HepG2 (cell line): ENCODE data around the gene WDR54. TPM values are rescaled to one million over a fixed set of nuclear protein-coding genes. Genes with fewer than 3 reads are reported as not detected.

Experiments used
- ATAC-seq: fragments of 200-7000 bp; cut with Tn5 transposase; 3 replicates; pipeline ENCODE4 v1.9.1; 2020; ENCODE audit warnings: mild to moderate bottlenecking, moderate library complexity
- BruUV-seq: library from RNA; stranded (reverse); fragments of 400-500 nt; replicated peaks from 2 replicates; lab custom pipeline; 2021; lab: Mats Ljungman, UMichigan
- CTCF ChIA-PET: fragments of 300-600 bp; formaldehyde crosslinking; extraction: SDS; loops from one replicate; lab custom pipeline; 2021; ENCODE audit warnings: low total read pairs, inconsistent platforms, low intra/inter-chr PET ratio; lab: Yijun Ruan, JAX
- POLR2A ChIA-PET: fragments of 350-600 bp; sonication (Branson Sonifier 250); formaldehyde crosslinking; loops from one replicate; lab custom pipeline; 2020; ENCODE audit warnings: antibody characterized with exemption, inconsistent platforms; lab: Yijun Ruan, JAX
- DNase-seq: peaks from one replicate; pipeline ENCODE4 v3.0.0-alpha.2; 2015; ENCODE audit warnings: low spot score
- FAIRE-seq: peaks from 3 replicates; lab custom pipeline; 2011; peaks lifted over from hg19 to GRCh38; lab: Jason Lieb, UNC
- H2AFZ ChIP-seq: one replicate; pipeline ENCODE4 v1.6.1; 2011; ENCODE audit warnings: low read length, inconsistent platforms
- H3K27ac ChIP-seq: fragments of 300-600 bp; 3 replicates; pipeline ENCODE4 v1.8.0; 2011; ENCODE audit warnings: mixed run types, mild to moderate bottlenecking, mixed read lengths, low read length, inconsistent platforms; ENCODE audit not compliant: insufficient read depth; ENCODE audit errors: extremely low read length
- H3K27me3 ChIP-seq, 2 experiments: fragments of 200-600 bp in 1 of 2; 2 replicates in 1 of 2; 3 replicates in 1 of 2; pipeline versions ENCODE4 v1.6.0 to v1.8.0; 2011; ENCODE audit warnings: low read length in 2 of 2, mild to moderate bottlenecking in 2 of 2, moderate library complexity in 2 of 2, inconsistent platforms in 1 of 2; ENCODE audit not compliant: insufficient read depth in 2 of 2, control insufficient read depth in 1 of 2
- H3K36me3 ChIP-seq, 2 experiments: fragments of 200-600 bp in 1 of 2; replicated peaks in 1 of 2; 2 replicates in 1 of 2; 3 replicates in 1 of 2; pipeline versions ENCODE4 v1.5.1 to v1.8.0; 2011; ENCODE audit warnings: low read length in 2 of 2, inconsistent platforms in 1 of 2; ENCODE audit not compliant: insufficient read depth in 2 of 2, control insufficient read depth in 1 of 2
- H3K4me1 ChIP-seq: 2 replicates; pipeline ENCODE4 v1.5.1; 2012; ENCODE audit warnings: low read length, inconsistent platforms; ENCODE audit not compliant: insufficient read depth
- H3K4me2 ChIP-seq: 2 replicates; pipeline ENCODE4 v1.6.0; 2011; ENCODE audit warnings: low read depth, low read length, inconsistent platforms
- H3K4me3 ChIP-seq, 3 experiments: fragments of 200-600 bp in 1 of 3; sonication (generic), shearing (Covaris generic) in 1 of 3; replicated peaks in 1 of 3; 2 replicates each; pipeline ENCODE4 v1.5.1; 2011 to 2016; ENCODE audit warnings: low read length in 3 of 3, inconsistent platforms in 2 of 3, low read depth in 2 of 3, mild to moderate bottlenecking in 2 of 3, control low read depth in 1 of 3, mixed read lengths in 1 of 3; ENCODE audit not compliant: insufficient read depth in 1 of 3
- H3K79me2 ChIP-seq: one replicate; pipeline ENCODE4 v1.6.1; 2011; ENCODE audit warnings: low read length, inconsistent platforms; ENCODE audit not compliant: insufficient read depth
- H3K9ac ChIP-seq: 2 replicates; pipeline ENCODE4 v1.6.0; 2011; ENCODE audit warnings: mild to moderate bottlenecking, low read depth, low read length, inconsistent platforms; ENCODE audit not compliant: insufficient read depth
- H3K9me3 ChIP-seq: 2 replicates; pipeline ENCODE4 v1.5.1; 2012; ENCODE audit warnings: mild to moderate bottlenecking, low read length
- H4K20me1 ChIP-seq: 2 replicates; pipeline ENCODE4 v1.6.0; 2011; ENCODE audit warnings: inconsistent platforms, mild to moderate bottlenecking, low read length, moderate library complexity; ENCODE audit not compliant: insufficient read depth
- AKAP8 ChIP-seq: sonication (generic); formaldehyde crosslinking; IDR thresholded peaks from 2 replicates; pipeline ENCODE4 v1.5.1; 2020; ENCODE audit warnings: mild to moderate bottlenecking, missing genetic modification reagents
- ATF4 ChIP-seq, 2 experiments: fragments of 450-650 bp in 1 of 2; sonication (generic) in 1 of 2; formaldehyde crosslinking; IDR thresholded peaks; 2 replicates each; pipeline versions ENCODE4 v1.5.0 to v1.8.0; 2020 to 2022; ENCODE audit warnings: mild to moderate bottlenecking in 1 of 2, missing genetic modification reagents in 1 of 2
- ATRX ChIP-seq: sonication (generic); formaldehyde crosslinking; IDR thresholded peaks from 2 replicates; pipeline ENCODE4 v1.4.0; 2020; ENCODE audit warnings: missing genetic modification reagents, borderline replicate concordance
- CEBPB ChIP-seq: IDR thresholded peaks from 2 replicates; pipeline ENCODE4 v1.6.1; 2011; ENCODE audit warnings: low read depth, low read length, improper control_type of control experiment, borderline replicate concordance
- CEBPG ChIP-seq: IDR thresholded peaks from 2 replicates; pipeline ENCODE4 v1.6.1; 2016
- ELF4 ChIP-seq: sonication (generic); formaldehyde crosslinking; IDR thresholded peaks from 2 replicates; pipeline ENCODE4 v1.5.0; 2020; ENCODE audit warnings: missing genetic modification reagents, mild to moderate bottlenecking, moderate library complexity, borderline replicate concordance
- HOXD1 ChIP-seq: sonication (generic); formaldehyde crosslinking; IDR thresholded peaks from 2 replicates; pipeline ENCODE4 v1.5.0; 2020; ENCODE audit warnings: missing genetic modification reagents
- KDM4B ChIP-seq: sonication (generic); formaldehyde crosslinking; IDR thresholded peaks from 2 replicates; pipeline ENCODE4 v1.4.0; 2020; ENCODE audit warnings: missing genetic modification reagents
- KLF15 ChIP-seq: sonication (generic); formaldehyde crosslinking; IDR thresholded peaks from 2 replicates; pipeline ENCODE4 v1.8.1; 2023; ENCODE audit warnings: borderline replicate concordance, mild to moderate bottlenecking, inconsistent platforms, missing genetic modification reagents, mixed read lengths
- MTA1 ChIP-seq: sonication (generic); formaldehyde crosslinking; IDR thresholded peaks from 2 replicates; pipeline ENCODE4 v1.4.0; 2020; ENCODE audit warnings: missing genetic modification reagents, mild to moderate bottlenecking, borderline replicate concordance
- TBX3 ChIP-seq: fragments of 450-650 bp; IDR thresholded peaks from 2 replicates; pipeline ENCODE4 v1.6.1; 2017; ENCODE audit warnings: antibody characterized with exemption, mild to moderate bottlenecking, inconsistent platforms, borderline replicate concordance
- TSC22D2 ChIP-seq: sonication (generic); formaldehyde crosslinking; IDR thresholded peaks from 2 replicates; pipeline ENCODE4 v1.5.1; 2020; ENCODE audit warnings: missing genetic modification reagents, mild to moderate bottlenecking, borderline replicate concordance
- ZBTB34 ChIP-seq: sonication (generic); formaldehyde crosslinking; IDR thresholded peaks from 2 replicates; pipeline ENCODE4 v1.8.0; 2022; ENCODE audit warnings: mild to moderate bottlenecking, missing genetic modification reagents
- ZBTB4 ChIP-seq: sonication (generic); formaldehyde crosslinking; IDR thresholded peaks from 2 replicates; pipeline ENCODE4 v1.4.0; 2020; ENCODE audit warnings: missing genetic modification reagents, mild to moderate bottlenecking, borderline replicate concordance
- ZNF253 ChIP-seq: sonication (generic); formaldehyde crosslinking; IDR thresholded peaks from 2 replicates; pipeline ENCODE4 v1.8.0; 2022; ENCODE audit warnings: mild to moderate bottlenecking, missing genetic modification reagents, borderline replicate concordance
- ZNF263 ChIP-seq: sonication (generic); formaldehyde crosslinking; IDR thresholded peaks from 2 replicates; pipeline ENCODE4 v1.4.0; 2020; ENCODE audit warnings: missing genetic modification reagents
- ZNF503 ChIP-seq: sonication (generic); formaldehyde crosslinking; IDR thresholded peaks from 2 replicates; pipeline ENCODE4 v1.4.0; 2020; ENCODE audit warnings: missing genetic modification reagents
- ZNF562 ChIP-seq: sonication (generic); formaldehyde crosslinking; IDR thresholded peaks from 2 replicates; pipeline ENCODE4 v1.8.0; 2022; ENCODE audit warnings: missing genetic modification reagents, borderline replicate concordance
- WGBS: methylation state at CpG from one replicate; pipeline ENCODE4 v1.1.6; 2017; ENCODE audit warnings: low lambda C conversion rate; 5-methylcytosine and 5-hydroxymethylcytosine counted together
- in situ Hi-C: cut with HindIII; loops from 2 replicates; pipeline ENCODE4 v1.10.0; 2017; ENCODE audit warnings: low pct_unique_long_range_greater_than_20kb; ENCODE audit not compliant: extremely low pct_ligation_motif_present
- intact Hi-C: fragments of 100-400 bp; cut with micrococcal nuclease; formaldehyde crosslinking; loops from one replicate; pipeline ENCODE4 v1.10.0; 2022; ENCODE audit not compliant: unreplicated experiment
- polyA plus RNA-seq, 8 experiments: library from polyadenylated mRNA; depleted of rRNA in 3 of 8; stranded (reverse) in 7 of 8; unstranded in 1 of 8; fragments of >200 nt; fragmentation: Illumina TruSeq in 4 of 8; extraction: Trizol in 4 of 8; gene quantifications; 2 replicates each; pipeline versions ENCODE4 v1.2.1 to v1.2.3, GENCODE V29; 2011 to 2016; ENCODE audit warnings: low read depth in 4 of 8, missing spikeins in 1 of 8, mixed read lengths in 1 of 8; ENCODE audit not compliant: insufficient read depth in 1 of 8
- total RNA-seq, 5 experiments: library from RNA; depleted of rRNA; stranded (reverse); fragments of >200 nt; fragmentation: Illumina TruSeq; extraction: Trizol; gene quantifications; 2 replicates each; pipeline ENCODE4 v1.2.3, GENCODE V29; 2016; ENCODE audit warnings: low read depth in 1 of 5

WDR54 gene
- total and polyA plus RNA-seq, 2 of the 13 experiments (the other 11 are each of a cell fraction or from before 2014, with no cell fraction given): 2.0 to 17.3 TPM

- 0% methylated on average over 1 of the region's 1 CpG for WGBS
- peak; percentile 77 for TF ChIP-seq CEBPB
- TF ChIP-seq ZNF253 (CRISPR knock-in tag): no peak
- no peak for TF ChIP-seq ZBTB34 (CRISPR knock-in tag)
- TF ChIP-seq ZNF263 (CRISPR knock-in tag): no peak
- TF ChIP-seq MTA1: no peak
- no peak for TF ChIP-seq HOXD1
- no peak for TF ChIP-seq ZNF503
- TF ChIP-seq ELF4 (CRISPR knock-in tag): no peak
- TF ChIP-seq KDM4B (CRISPR knock-in tag): no peak
- TF ChIP-seq ZNF562 (CRISPR knock-in tag): no peak
- peak in 1 of 2 experiments; percentile 38; a peak in 1 of 4 replicates for TF ChIP-seq ATF4 (CRISPR knock-in tag; IDR thresholded peaks at IDR 0.05)
- TF ChIP-seq CEBPG (CRISPR knock-in tag): peak; percentile 58
- no peak for TF ChIP-seq ATRX (CRISPR knock-in tag)
- no peak for TF ChIP-seq ZBTB4 (CRISPR knock-in tag)
- no peak for TF ChIP-seq TBX3
- no peak for TF ChIP-seq AKAP8
- TF ChIP-seq TSC22D2 (CRISPR knock-in tag): no peak
- TF ChIP-seq KLF15 (CRISPR knock-in tag): no peak
Observed at GRCh38 chr2:74383254-74383653, 38.3 kb upstream of the WDR54 start.

More at GRCh38 chr2:74383254-74383653, 38.3 kb upstream of the WDR54 start:
- ChIA-PET CTCF (no interaction called here), POLR2A (interaction anchor here (1.1 to 2.2 kb wide), 2 partner anchors 8 to 205 kb away, joined by 3 to 10 read pairs; partner anchors contain the start of gene MOB1A)
- Histone ChIP-seq H3K27ac (peak overlapping the region; percentile 24), H3K9me3 (no peaks in the 10 kb centered on the region), H3K4me2 (no peak overlapping the region), H3K4me1 (peaks cover 41% of the 10 kb centered on the region), H3K9ac (peak overlapping the region; percentile 8; the same call in 1 of the 2 replicates), H3K36me3 (peaks cover 4 to 26% of the 10 kb centered on the region in 2 experiments), H2AFZ (no peak overlapping the region), H4K20me1 (peaks cover 14% of the 10 kb centered on the region; the same call in 1 of the 2 replicates), H3K27me3 (no peaks in the 10 kb centered on the region), H3K4me3 (no peak overlapping the region), H3K79me2 (peaks cover 83% of the 10 kb centered on the region)
- DNase-seq (peak; percentile 66), ATAC-seq (peak; percentile 57), FAIRE-seq (peak; percentile 28)
- intact Hi-C loops (no loop called here), in situ Hi-C loops (no loop called here)
- no TSS peak for BruUV-seq
